Breast epithelium (tissue), 4 donors: ENCODE measurements around the gene MMP25. TPM values are rescaled to one million over a fixed set of nuclear protein-coding genes. Genes with fewer than 3 reads are reported as not detected.

Experiments
- DNase-seq, 2 donors: peaks; one replicate each; pipeline ENCODE4 v3.0.0-alpha.2; 2019; ENCODE audit warnings: low spot score in 2 of 2
- H3K27ac ChIP-seq, 2 donors: fragments of 200-600 bp; sonication (generic) in 1 of 2; one replicate each; pipeline ENCODE4 v1.5.1; 2016 to 2019; ENCODE audit warnings: mild to moderate bottlenecking in 1 of 2
- H3K27me3 ChIP-seq, 2 donors: fragments of 200-600 bp; sonication (generic) in 1 of 2; one replicate each; pipeline versions ENCODE4 v1.5.1 to v1.6.0; 2017 to 2019; ENCODE audit warnings: control low read depth in 1 of 2, mild to moderate bottlenecking in 1 of 2
- H3K36me3 ChIP-seq: fragments of 200-600 bp; one replicate; pipeline ENCODE4 v1.5.1; 2019
- H3K4me1 ChIP-seq, 2 donors: fragments of 200-600 bp; sonication (generic); one replicate each; pipeline ENCODE4 v1.5.1; 2016 to 2019; ENCODE audit warnings: control low read depth in 1 of 2
- H3K4me3 ChIP-seq, 3 donors: fragments of 200-600 bp; sonication (generic); 1 replicate in 2 of 3; 2 replicates in 1 of 3; pipeline ENCODE4 v1.5.1; 2016 to 2019; ENCODE audit warnings: mild to moderate bottlenecking in 3 of 3, moderate library complexity in 2 of 3
- H3K9me3 ChIP-seq, 2 donors: fragments of 200-600 bp; sonication (generic) in 1 of 2; one replicate each; pipeline ENCODE4 v1.5.1; 2016 to 2019; ENCODE audit warnings: control low read depth in 1 of 2
- POLR2A ChIP-seq: fragments of 450-650 bp; IDR thresholded peaks from one replicate; pipeline ENCODE4 v1.6.1; 2016; ENCODE audit warnings: antibody characterized with exemption, mild to moderate bottlenecking, moderate library complexity
- POLR2AphosphoS5 ChIP-seq, 3 donors: sonication (generic); formaldehyde crosslinking; IDR thresholded peaks; one replicate each; pipeline ENCODE4 v1.6.1; 2017; ENCODE audit warnings: antibody characterized with exemption in 3 of 3
- intact Hi-C: fragments of 100-400 bp; cut with DNase I; formaldehyde crosslinking; loops from one replicate; pipeline ENCODE4 v1.15.1; 2023; ENCODE audit warnings: low total_unique reads
- total RNA-seq, 3 donors: library from RNA; depleted of rRNA; stranded (reverse); fragments of >200 nt; gene quantifications; one replicate each; pipeline ENCODE4 v1.1.0, GENCODE V29; 2016
- TF ChIP-seq, protein P1 (sequence below), 3 donors: fragments of 450-650 bp; IDR thresholded peaks; one replicate each; pipeline ENCODE4 v1.5.1; 2016 to 2017; ENCODE audit warnings: antibody characterized with exemption in 3 of 3, mild to moderate bottlenecking in 3 of 3, moderate library complexity in 3 of 3

The MMP25 gene
- total RNA-seq, 3 donors from 2014 or later: 0.59 to 1.1 (median 0.98) TPM

- Histone ChIP-seq H3K27me3 (no peaks in the 10 kb centered on the region), H3K36me3 (no peaks in the 10 kb centered on the region), H3K27ac (no peak overlapping the region), H3K4me1 (no peaks in the 10 kb centered on the region), H3K9me3 (no peaks in the 10 kb centered on the region), H3K4me3 (no peak overlapping the region)
- TF ChIP-seq POLR2A: no peak
- TF ChIP-seq, protein P1, sequence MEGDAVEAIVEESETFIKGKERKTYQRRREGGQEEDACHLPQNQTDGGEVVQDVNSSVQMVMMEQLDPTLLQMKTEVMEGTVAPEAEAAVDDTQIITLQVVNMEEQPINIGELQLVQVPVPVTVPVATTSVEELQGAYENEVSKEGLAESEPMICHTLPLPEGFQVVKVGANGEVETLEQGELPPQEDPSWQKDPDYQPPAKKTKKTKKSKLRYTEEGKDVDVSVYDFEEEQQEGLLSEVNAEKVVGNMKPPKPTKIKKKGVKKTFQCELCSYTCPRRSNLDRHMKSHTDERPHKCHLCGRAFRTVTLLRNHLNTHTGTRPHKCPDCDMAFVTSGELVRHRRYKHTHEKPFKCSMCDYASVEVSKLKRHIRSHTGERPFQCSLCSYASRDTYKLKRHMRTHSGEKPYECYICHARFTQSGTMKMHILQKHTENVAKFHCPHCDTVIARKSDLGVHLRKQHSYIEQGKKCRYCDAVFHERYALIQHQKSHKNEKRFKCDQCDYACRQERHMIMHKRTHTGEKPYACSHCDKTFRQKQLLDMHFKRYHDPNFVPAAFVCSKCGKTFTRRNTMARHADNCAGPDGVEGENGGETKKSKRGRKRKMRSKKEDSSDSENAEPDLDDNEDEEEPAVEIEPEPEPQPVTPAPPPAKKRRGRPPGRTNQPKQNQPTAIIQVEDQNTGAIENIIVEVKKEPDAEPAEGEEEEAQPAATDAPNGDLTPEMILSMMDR (IDR thresholded peaks at IDR 0.05): no peak
- no peak for TF ChIP-seq POLR2AphosphoS5 (IDR thresholded peaks at IDR 0.05)
- DNase-seq: no peak
- intact Hi-C loops: no loop called here
Observed at GRCh38 chr16:3099395-3099731, 53.0 kb downstream of the MMP25 start.

- H3K9me3 ChIP-seq: no peaks in the 10 kb centered on the region
- intact Hi-C loops: no loop called here
- TF ChIP-seq, protein P1 (IDR thresholded peaks at IDR 0.05): no peak
- TF ChIP-seq POLR2A (no peak), POLR2AphosphoS5 (IDR thresholded peaks at IDR 0.05) (no peak)
- no peak overlapping the region for H3K27ac ChIP-seq
- H3K4me3 ChIP-seq: peak overlapping the region in 2 of 3 donors; percentile 33 to 35
- no peaks in the 10 kb centered on the region for H3K27me3 ChIP-seq
- H3K4me1 ChIP-seq: no peaks in the 10 kb centered on the region
- peak; percentile 89 to 94 for DNase-seq
- no peaks in the 10 kb centered on the region for H3K36me3 ChIP-seq
Observed at GRCh38 chr16:3099732-3100499, 53.6 kb downstream of the MMP25 start.

DNA sequence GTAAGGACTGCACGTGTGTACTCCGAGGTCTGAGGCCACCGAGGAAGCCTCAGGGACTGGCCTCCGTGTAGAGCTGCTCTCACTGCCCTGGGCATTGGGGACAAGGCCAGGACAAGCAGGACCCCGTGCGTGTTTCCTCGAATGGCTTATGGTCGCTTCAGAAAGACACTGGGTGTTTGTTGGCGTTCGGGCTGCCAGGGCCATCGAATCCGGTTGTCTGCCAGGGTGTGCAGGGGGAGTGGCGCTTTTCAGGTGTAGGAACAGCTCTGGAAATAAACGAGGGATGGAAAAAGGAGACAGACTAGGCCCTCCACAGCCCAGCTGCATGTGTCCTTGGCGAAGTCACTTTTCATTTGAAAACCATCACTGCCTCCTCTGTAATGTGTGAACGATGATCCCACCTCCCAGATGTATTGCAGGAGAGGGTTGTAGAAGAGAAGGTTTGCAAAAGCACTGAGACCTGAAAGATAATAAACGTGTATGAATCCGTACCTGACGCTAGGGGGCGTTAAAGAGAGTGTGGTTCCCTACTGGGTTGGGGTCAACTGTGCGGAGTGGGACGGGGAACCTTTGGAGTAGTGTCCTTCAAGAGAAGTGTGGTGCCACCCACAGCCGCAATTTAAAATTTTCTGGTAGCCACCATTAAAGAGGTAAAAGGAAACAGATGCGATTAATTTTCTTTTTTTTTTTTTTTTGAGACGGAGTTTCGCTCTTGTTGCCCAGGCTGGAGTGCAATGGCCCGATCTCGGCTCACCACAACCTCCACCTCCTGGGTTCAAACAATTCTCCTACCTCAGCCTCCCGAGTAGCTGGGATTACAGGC is 54.9 kb downstream of the MMP25 start:
- Histone ChIP-seq H3K9me3 (no peaks in the 10 kb centered on the region), H3K27me3 (no peaks in the 10 kb centered on the region), H3K36me3 (no peaks in the 10 kb centered on the region), H3K27ac (peak overlapping the region in 1 of 2 donors; percentile 34), H3K4me1 (no peaks in the 10 kb centered on the region), H3K4me3 (no peak overlapping the region)
- DNase-seq: no peak
- intact Hi-C loops: no loop called here
- TF ChIP-seq, protein P1 (IDR thresholded peaks at IDR 0.05): peak in 1 of 3 donors; percentile 23
- no peak for TF ChIP-seq POLR2A

DNA sequence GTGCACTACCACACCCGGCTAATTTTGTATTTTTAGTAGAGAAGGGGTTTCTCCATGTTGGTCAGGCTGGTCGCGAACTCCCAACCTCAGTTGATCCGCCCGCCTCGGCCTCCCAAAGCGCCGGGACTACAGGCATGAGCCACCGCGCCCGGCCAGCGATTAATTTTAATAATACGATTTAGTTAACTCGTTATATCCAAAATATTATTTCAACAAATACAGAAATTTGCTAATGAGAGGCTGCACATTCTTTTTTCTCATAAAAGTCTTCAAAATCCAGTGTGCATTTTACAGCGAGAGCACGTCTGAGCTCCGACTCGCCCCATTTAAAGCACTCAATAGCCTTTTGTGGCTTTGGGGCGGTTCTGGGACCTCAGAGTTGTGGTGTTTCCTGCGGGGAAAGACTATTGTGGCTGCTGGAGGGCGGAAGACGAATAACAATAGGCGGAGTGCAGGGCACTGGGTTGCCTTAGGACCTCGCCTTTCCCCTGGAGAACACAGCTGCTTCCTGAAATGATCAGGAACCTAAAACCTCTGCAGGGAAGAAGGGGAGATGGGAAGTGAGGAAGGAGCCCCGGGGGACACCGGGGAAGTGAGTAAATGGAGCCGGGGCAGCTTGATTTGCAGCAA is 55.6 kb downstream of the MMP25 start:
- Histone ChIP-seq H3K27ac (peak overlapping the region in 1 of 2 donors; percentile 34), H3K36me3 (no peaks in the 10 kb centered on the region), H3K4me1 (no peaks in the 10 kb centered on the region), H3K27me3 (no peaks in the 10 kb centered on the region), H3K9me3 (no peaks in the 10 kb centered on the region), H3K4me3 (no peak overlapping the region)
- TF ChIP-seq, protein P1 (IDR thresholded peaks at IDR 0.05): no peak
- TF ChIP-seq POLR2AphosphoS5 (IDR thresholded peaks at IDR 0.05): peak in 1 of 3 donors; percentile 60
- no peak for DNase-seq
- intact Hi-C loops: no loop called here
